ENCODE data around the gene COG4.

Gene COG4

GRCh38 chr16:70434484-70435260 lies 88.7 kb downstream of the COG4 start:
- in situ Hi-C loops (cut with MboI; ENCODE audit: low sequenced_read_pairs) = no loop called here
- H3K4me3 ChIP-seq = no peak overlapping the region
- DNase-seq (ENCODE audit: low spot score in 2 of 2) = no peak
- no peaks in the 10 kb centered on the region; the same call in 1 of the 2 replicates for H3K36me3 ChIP-seq (replicated peaks)
- H3K9me3 ChIP-seq = no peaks in the 10 kb centered on the region
- peaks cover 22% of the 10 kb centered on the region for H3K4me1 ChIP-seq
- no peaks in the 10 kb centered on the region for H3K27me3 ChIP-seq (ENCODE audit: low read depth)

DNA sequence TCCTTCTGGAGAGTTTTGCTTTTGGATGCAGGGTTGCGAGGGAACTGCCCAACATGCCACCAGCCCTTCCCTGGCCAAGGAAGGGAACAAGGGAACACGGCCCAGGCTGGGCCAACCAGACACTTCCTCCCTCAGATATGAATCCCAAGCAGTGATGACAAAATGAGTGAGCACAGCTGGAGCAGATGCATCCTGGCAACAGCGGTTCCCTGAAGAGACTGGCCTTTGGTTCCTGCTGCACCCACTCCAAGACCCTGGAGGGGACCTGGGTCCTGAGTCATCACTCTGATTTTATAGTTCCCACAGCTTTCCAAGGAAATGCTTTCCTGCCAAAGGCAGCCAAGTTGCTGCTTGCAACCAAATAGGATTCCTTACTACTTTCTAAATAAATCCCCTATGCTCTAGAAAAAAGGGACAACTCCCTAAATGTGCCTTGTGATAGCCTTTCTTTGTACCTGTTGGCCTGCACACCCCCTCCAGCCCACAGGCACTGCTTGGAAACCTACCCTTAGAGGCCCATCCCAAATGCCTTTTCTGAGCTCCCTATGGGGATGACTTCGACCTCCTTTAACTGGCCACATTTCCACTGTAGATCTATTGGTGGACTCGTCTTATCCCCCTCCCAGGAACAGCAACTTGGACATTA lies 89.8 kb downstream of the COG4 start:
- Histone ChIP-seq H3K36me3 (replicated peaks) (no peaks in the 10 kb centered on the region; the same call in 1 of the 2 replicates), H3K27me3 (ENCODE audit: low read depth) (no peaks in the 10 kb centered on the region), H3K4me3 (no peak overlapping the region), H3K9me3 (no peaks in the 10 kb centered on the region), H3K4me1 (peaks cover 26% of the 10 kb centered on the region)
- no peak for DNase-seq (ENCODE audit: low spot score in 2 of 2)
- in situ Hi-C loops (cut with MboI; ENCODE audit: low sequenced_read_pairs) = no loop called here

- Histone ChIP-seq H3K4me3 (no peak overlapping the region), H3K9me3 (no peaks in the 10 kb centered on the region), H3K4me1 (peaks cover 32% of the 10 kb centered on the region), H3K27me3 (ENCODE audit: low read depth) (no peaks in the 10 kb centered on the region), H3K36me3 (replicated peaks) (no peaks in the 10 kb centered on the region; the same call in 1 of the 2 replicates)
- in situ Hi-C loops (cut with MboI; ENCODE audit: low sequenced_read_pairs) = no loop called here
- no peak for DNase-seq (ENCODE audit: low spot score in 2 of 2)
These were observed 90.5 kb downstream of the COG4 start for GRCh38 chr16:70432723-70433457.

GRCh38 chr16:70432356-70432722 lies 91.0 kb downstream of the COG4 start:
- Histone ChIP-seq H3K4me1 (peaks cover 29% of the 10 kb centered on the region), H3K36me3 (replicated peaks) (no peaks in the 10 kb centered on the region; the same call in 1 of the 2 replicates), H3K4me3 (no peak overlapping the region), H3K9me3 (no peaks in the 10 kb centered on the region), H3K27me3 (ENCODE audit: low read depth) (no peaks in the 10 kb centered on the region)
- in situ Hi-C loops (cut with MboI; ENCODE audit: low sequenced_read_pairs) = no loop called here
- DNase-seq (ENCODE audit: low spot score in 2 of 2) = no peak

DNA sequence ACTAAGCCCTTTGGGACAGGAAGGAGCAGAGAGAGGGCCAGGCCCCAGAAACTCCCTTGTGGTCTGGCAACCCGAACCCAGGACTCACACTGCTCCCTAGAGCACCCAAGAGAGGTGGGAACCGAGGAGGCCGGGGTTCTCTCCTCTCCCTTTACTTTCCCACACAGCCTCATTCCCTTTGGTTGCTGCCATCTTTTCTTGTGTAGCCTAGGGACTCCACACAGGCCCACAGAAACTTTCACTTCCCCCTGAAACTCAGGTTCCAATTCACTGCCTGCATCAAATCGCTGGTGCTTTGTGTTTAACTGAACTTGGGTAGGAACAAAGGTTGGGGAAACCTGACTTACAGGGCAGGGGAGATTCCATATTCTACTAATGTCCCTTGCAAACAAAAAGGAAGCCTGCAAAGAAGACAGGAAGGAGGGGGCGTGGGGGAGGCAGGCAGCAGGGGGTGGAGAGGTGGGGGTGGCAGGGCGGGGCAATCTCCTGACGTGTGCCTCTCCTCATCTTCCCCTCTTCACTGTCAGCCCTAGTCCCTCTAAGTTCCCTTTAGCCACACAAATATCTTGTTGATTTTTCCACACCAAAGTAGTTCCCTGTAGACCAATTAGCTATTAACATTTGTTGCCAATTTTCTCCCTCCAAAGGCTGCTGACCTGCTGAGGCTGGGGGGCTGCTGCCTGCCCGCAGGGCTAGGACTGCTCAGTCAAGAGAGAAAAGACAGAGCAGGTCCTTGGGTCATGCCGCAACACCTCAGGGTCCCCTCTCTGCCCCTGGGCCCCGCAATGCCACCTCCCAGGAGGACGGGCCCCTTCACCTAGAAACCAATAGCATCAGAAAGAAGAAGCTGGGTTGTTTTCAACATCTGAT lies 92.5 kb downstream of the COG4 start:
- H3K4me3 ChIP-seq = no peak overlapping the region
- peak in 1 of 2 experiments; percentile 59 for DNase-seq (ENCODE audit: low spot score in 2 of 2)
- H3K36me3 ChIP-seq (replicated peaks) = no peaks in the 10 kb centered on the region; the same call in 1 of the 2 replicates
- no peaks in the 10 kb centered on the region for H3K9me3 ChIP-seq
- peaks cover 23% of the 10 kb centered on the region for H3K4me1 ChIP-seq
- in situ Hi-C loops (cut with MboI; ENCODE audit: low sequenced_read_pairs) = no loop called here
- H3K27me3 ChIP-seq (ENCODE audit: low read depth) = no peaks in the 10 kb centered on the region

All from HAP-1 (cell line).